Fibroblast of mammary gland (primary cell): ENCODE data around the gene RARS1.

Source experiments
- DNase-seq: peaks from one replicate; pipeline ENCODE4 v3.0.0-alpha.2; 2010; ENCODE audit warnings: low read depth
- H3K4me3 ChIP-seq: 2 replicates; pipeline ENCODE4 v1.5.1; 2011; ENCODE audit warnings: low read depth, mild to moderate bottlenecking, low read length, moderate library complexity; ENCODE audit not compliant: control insufficient read depth
- CTCF ChIP-seq: conservative IDR thresholded peaks from 2 replicates; pipeline ENCODE4 v1.5.1; 2011; ENCODE audit warnings: low read depth, low read length, inconsistent platforms; ENCODE audit not compliant: control insufficient read depth, insufficient read depth

The RARS1 gene

GRCh38 chr5:168477060-168477459, 9.2 kb upstream of the RARS1 start:
- peak; percentile 60 for DNase-seq

GRCh38 chr5:168479166-168479565, 7.1 kb upstream of the RARS1 start:
- no peak for TF ChIP-seq CTCF
- peak; percentile 47 for DNase-seq
- H3K4me3 ChIP-seq = no peak overlapping the region

More at GRCh38 chr5:168477060-168477459, 9.2 kb upstream of the RARS1 start:
- no peak for TF ChIP-seq CTCF
- H3K4me3 ChIP-seq = no peak overlapping the region

GRCh38 chr5:168480601-168481000, 5.7 kb upstream of the RARS1 start:
- no peak for TF ChIP-seq CTCF
- H3K4me3 ChIP-seq = no peak overlapping the region
- no peak for DNase-seq

- TF ChIP-seq CTCF = no peak
- no peak for DNase-seq
Measured at GRCh38 chr5:168481330-168481788, 4.9 kb upstream of the RARS1 start.

GRCh38 chr5:168482361-168482760, 3.9 kb upstream of the RARS1 start:
- no peak overlapping the region for H3K4me3 ChIP-seq
- no peak for DNase-seq
- no peak for TF ChIP-seq CTCF

More at GRCh38 chr5:168481330-168481788, 4.9 kb upstream of the RARS1 start:
- no peak overlapping the region for H3K4me3 ChIP-seq

GRCh38 chr5:168489059-168489458, 2.8 kb downstream of the RARS1 start:
- no peak for DNase-seq
- TF ChIP-seq CTCF = no peak

GRCh38 chr5:168494057-168494555, 7.8 kb downstream of the RARS1 start:
- H3K4me3 ChIP-seq = no peak overlapping the region
- no peak for DNase-seq
- TF ChIP-seq CTCF = no peak

More at GRCh38 chr5:168489059-168489458, 2.8 kb downstream of the RARS1 start:
- no peak overlapping the region for H3K4me3 ChIP-seq
